ENCODE results near the gene MEMO1. TPM values are rescaled to one million over a fixed set of nuclear protein-coding genes. Genes with fewer than 3 reads are reported as not detected.

MEMO1 gene
- total RNA-seq, 1 experiment from 2014 or later, result 44.4 TPM

DNA sequence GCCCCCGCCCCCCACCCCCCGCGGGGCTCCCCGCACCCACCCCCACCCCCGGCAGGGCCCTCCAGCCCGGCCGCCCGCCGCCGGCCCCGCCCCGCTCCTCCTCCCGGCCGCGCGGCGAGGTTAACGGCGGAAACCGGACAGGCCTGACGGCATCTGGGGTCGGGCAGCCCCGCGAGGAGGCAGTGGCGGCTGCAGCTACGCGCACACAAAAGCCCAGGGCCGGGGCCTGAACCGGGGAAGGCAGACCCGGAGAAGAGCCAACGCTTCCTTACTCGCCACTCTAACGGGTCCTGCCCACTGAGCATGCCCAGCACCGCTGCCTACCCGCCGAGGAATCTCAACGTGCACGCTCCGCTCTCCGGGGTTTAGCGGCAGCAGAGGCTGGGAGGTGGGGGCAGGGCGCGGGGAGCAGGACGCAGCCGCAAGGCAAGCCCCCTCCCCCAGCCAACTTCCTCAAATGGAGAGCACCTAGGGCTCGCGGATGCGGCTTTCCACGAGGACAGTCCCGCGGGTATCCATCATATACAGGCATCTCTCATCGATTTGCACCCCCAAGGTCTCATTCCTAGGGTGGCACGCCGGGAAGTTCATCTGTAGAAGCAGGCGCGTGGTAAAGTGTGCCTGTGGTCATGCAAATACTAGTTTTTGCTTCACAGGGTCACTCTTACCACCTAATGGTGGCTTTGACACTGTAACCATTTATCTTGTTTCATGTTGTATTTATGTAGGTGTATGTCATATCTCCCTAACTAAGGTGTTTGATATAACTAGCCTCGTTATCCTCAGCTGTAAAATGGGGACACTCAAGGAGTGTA, at the start of gene MEMO1 (continued):
- TF ChIP-seq, protein P1, sequence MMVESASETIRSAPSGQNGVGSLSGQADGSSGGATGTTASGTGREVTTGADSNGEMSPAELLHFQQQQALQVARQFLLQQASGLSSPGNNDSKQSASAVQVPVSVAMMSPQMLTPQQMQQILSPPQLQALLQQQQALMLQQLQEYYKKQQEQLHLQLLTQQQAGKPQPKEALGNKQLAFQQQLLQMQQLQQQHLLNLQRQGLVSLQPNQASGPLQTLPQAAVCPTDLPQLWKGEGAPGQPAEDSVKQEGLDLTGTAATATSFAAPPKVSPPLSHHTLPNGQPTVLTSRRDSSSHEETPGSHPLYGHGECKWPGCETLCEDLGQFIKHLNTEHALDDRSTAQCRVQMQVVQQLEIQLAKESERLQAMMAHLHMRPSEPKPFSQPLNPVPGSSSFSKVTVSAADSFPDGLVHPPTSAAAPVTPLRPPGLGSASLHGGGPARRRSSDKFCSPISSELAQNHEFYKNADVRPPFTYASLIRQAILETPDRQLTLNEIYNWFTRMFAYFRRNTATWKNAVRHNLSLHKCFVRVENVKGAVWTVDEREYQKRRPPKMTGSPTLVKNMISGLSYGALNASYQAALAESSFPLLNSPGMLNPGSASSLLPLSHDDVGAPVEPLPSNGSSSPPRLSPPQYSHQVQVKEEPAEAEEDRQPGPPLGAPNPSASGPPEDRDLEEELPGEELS (CRISPR knock-in tag; IDR thresholded peaks at IDR 0.05), result 0 out of 2 replicates have a peak, but pooled peaks have one; percentile 55
- TF ChIP-seq ELF4 (CRISPR knock-in tag; IDR thresholded peaks at IDR 0.05; ENCODE audit: low read depth), result no peak
- TF ChIP-seq, protein P2, sequence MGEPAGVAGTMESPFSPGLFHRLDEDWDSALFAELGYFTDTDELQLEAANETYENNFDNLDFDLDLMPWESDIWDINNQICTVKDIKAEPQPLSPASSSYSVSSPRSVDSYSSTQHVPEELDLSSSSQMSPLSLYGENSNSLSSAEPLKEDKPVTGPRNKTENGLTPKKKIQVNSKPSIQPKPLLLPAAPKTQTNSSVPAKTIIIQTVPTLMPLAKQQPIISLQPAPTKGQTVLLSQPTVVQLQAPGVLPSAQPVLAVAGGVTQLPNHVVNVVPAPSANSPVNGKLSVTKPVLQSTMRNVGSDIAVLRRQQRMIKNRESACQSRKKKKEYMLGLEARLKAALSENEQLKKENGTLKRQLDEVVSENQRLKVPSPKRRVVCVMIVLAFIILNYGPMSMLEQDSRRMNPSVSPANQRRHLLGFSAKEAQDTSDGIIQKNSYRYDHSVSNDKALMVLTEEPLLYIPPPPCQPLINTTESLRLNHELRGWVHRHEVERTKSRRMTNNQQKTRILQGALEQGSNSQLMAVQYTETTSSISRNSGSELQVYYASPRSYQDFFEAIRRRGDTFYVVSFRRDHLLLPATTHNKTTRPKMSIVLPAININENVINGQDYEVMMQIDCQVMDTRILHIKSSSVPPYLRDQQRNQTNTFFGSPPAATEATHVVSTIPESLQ (CRISPR knock-in tag; IDR thresholded peaks at IDR 0.05), result no peak

DNA sequence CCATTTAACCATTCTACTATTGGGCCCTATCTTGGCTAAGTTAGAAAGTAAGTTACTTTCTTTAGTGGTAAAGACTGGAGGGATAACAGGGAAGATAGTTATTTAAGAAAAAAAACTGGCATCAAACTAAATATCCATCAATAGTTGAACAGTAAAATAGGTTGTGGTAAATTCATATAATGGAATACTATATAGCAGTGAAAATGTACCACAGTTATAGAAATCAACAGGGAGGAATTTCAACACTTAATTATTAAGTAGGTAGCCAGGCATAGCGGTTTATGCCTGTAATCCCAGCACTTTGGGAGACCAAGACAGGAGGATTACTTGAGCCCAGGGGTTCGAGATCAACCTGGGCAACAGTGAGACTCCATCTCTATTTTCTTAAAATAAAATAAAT, 49.5 kb upstream of the MEMO1 start:
- DNase-seq (ENCODE audit: low spot score), result no peak
- ChIA-PET CTCF (no interaction called here), POLR2A (no interaction called here)
- no peak for ATAC-seq
- Mint-ChIP-seq H3K9me3 (no peaks in the 10 kb centered on the region), H3K27ac (no peak overlapping the region), H3K27me3 (ENCODE audit: low read depth) (no peaks in the 10 kb centered on the region), H3K4me3 (no peak overlapping the region), H3K4me1 (peaks cover 16% of the 10 kb centered on the region), H3K36me3 (no peaks in the 10 kb centered on the region)
- TF ChIP-seq, protein P3, sequence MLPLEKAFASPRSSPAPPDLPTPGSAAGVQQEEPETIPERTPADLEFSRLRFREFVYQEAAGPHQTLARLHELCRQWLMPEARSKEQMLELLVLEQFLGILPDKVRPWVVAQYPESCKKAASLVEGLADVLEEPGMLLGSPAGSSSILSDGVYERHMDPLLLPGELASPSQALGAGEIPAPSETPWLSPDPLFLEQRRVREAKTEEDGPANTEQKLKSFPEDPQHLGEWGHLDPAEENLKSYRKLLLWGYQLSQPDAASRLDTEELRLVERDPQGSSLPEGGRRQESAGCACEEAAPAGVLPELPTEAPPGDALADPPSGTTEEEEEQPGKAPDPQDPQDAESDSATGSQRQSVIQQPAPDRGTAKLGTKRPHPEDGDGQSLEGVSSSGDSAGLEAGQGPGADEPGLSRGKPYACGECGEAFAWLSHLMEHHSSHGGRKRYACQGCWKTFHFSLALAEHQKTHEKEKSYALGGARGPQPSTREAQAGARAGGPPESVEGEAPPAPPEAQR (CRISPR knock-in tag; IDR thresholded peaks at IDR 0.05), result no peak
- no peak for TF ChIP-seq MXD4 (CRISPR knock-in tag; IDR thresholded peaks at IDR 0.05; ENCODE audit: borderline replicate concordance)
- TF ChIP-seq SOX15 (CRISPR knock-in tag; IDR thresholded peaks at IDR 0.05), result no peak
- TF ChIP-seq, protein P4, sequence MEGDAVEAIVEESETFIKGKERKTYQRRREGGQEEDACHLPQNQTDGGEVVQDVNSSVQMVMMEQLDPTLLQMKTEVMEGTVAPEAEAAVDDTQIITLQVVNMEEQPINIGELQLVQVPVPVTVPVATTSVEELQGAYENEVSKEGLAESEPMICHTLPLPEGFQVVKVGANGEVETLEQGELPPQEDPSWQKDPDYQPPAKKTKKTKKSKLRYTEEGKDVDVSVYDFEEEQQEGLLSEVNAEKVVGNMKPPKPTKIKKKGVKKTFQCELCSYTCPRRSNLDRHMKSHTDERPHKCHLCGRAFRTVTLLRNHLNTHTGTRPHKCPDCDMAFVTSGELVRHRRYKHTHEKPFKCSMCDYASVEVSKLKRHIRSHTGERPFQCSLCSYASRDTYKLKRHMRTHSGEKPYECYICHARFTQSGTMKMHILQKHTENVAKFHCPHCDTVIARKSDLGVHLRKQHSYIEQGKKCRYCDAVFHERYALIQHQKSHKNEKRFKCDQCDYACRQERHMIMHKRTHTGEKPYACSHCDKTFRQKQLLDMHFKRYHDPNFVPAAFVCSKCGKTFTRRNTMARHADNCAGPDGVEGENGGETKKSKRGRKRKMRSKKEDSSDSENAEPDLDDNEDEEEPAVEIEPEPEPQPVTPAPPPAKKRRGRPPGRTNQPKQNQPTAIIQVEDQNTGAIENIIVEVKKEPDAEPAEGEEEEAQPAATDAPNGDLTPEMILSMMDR (IDR thresholded peaks at IDR 0.05), result no peak
- TF ChIP-seq, protein P5, sequence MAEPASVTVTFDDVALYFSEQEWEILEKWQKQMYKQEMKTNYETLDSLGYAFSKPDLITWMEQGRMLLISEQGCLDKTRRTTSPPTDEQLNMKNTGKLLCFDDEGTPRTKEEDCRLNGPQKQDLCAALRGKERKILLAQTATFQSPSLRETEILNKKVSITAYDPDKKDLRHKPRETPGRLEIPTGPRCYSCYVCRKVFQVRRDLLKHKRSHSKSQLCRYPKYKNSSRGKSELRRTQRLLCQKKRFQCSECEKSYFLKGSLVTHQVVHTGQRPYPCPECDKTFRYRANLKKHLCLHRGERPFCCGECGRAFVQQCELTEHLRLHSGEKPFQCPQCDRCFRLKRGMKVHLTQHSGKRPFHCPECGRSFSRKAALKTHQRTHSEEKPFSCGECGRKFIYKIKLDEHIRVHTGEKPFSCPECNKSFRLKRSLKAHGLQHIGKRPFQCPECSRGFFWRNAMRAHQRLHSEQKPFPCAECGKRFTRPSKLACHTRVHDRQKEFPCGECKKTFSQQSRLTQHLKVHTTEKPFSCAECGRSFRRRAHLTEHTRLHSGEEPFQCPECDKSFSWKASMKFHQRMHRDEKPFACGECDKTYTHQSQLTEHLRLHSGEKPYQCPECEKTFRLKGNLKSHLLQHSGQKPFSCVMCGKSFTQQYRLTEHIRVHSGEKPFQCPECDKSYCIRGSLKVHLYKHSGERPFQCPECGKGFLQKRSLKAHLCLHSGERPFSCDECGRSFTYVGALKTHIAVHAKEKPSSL (CRISPR knock-in tag; conservative IDR thresholded peaks at IDR 0.05), result no peak

DNA sequence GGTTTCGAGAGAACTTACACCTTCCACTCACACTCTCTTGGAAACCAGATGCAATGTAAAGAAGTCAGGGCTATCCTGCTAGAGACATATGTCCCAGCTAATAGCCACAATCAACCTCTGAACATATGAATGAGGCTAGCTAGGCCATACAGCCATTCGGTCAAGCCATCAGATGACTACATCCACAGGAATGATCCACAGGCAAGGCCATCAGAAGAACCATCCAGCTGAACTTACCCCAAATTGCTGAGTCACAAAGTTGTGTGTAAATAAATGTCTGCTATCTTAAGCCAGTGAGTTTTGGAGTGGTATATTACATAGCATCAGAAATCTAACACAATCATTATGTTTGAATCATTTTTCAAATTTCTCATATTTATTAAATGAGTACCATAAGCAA, 47.3 kb upstream of the MEMO1 start:
- Mint-ChIP-seq H3K4me1 (peaks cover 10% of the 10 kb centered on the region), H3K4me3 (no peak overlapping the region), H3K27me3 (ENCODE audit: low read depth) (no peaks in the 10 kb centered on the region), H3K9me3 (no peaks in the 10 kb centered on the region), H3K36me3 (no peaks in the 10 kb centered on the region), H3K27ac (no peak overlapping the region)
- DNase-seq (ENCODE audit: low spot score) (no peak), ATAC-seq (no peak)
- POLR2A ChIA-PET, result no interaction called here
- CTCF ChIA-PET, result interaction anchor here (0.7 kb wide), 1 partner anchor 171 kb away, joined by 3 read pairs; no protein-coding TSS in a partner anchor
- TF ChIP-seq NR2C2 (CRISPR knock-in tag; IDR thresholded peaks at IDR 0.05), result no peak
- TF ChIP-seq RORB (CRISPR knock-in tag; IDR thresholded peaks at IDR 0.05), result no peak
- TF ChIP-seq, protein P6, sequence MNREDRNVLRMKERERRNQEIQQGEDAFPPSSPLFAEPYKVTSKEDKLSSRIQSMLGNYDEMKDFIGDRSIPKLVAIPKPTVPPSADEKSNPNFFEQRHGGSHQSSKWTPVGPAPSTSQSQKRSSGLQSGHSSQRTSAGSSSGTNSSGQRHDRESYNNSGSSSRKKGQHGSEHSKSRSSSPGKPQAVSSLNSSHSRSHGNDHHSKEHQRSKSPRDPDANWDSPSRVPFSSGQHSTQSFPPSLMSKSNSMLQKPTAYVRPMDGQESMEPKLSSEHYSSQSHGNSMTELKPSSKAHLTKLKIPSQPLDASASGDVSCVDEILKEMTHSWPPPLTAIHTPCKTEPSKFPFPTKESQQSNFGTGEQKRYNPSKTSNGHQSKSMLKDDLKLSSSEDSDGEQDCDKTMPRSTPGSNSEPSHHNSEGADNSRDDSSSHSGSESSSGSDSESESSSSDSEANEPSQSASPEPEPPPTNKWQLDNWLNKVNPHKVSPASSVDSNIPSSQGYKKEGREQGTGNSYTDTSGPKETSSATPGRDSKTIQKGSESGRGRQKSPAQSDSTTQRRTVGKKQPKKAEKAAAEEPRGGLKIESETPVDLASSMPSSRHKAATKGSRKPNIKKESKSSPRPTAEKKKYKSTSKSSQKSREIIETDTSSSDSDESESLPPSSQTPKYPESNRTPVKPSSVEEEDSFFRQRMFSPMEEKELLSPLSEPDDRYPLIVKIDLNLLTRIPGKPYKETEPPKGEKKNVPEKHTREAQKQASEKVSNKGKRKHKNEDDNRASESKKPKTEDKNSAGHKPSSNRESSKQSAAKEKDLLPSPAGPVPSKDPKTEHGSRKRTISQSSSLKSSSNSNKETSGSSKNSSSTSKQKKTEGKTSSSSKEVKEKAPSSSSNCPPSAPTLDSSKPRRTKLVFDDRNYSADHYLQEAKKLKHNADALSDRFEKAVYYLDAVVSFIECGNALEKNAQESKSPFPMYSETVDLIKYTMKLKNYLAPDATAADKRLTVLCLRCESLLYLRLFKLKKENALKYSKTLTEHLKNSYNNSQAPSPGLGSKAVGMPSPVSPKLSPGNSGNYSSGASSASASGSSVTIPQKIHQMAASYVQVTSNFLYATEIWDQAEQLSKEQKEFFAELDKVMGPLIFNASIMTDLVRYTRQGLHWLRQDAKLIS (CRISPR knock-in tag; IDR thresholded peaks at IDR 0.05; ENCODE audit: borderline replicate concordance), result no peak
- TF ChIP-seq, protein P7, sequence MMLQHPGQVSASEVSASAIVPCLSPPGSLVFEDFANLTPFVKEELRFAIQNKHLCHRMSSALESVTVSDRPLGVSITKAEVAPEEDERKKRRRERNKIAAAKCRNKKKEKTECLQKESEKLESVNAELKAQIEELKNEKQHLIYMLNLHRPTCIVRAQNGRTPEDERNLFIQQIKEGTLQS (CRISPR knock-in tag; conservative IDR thresholded peaks at IDR 0.05), result no peak
- TF ChIP-seq ZNF121 (CRISPR knock-in tag; IDR thresholded peaks at IDR 0.05), result no peak
- TF ChIP-seq, protein P8, sequence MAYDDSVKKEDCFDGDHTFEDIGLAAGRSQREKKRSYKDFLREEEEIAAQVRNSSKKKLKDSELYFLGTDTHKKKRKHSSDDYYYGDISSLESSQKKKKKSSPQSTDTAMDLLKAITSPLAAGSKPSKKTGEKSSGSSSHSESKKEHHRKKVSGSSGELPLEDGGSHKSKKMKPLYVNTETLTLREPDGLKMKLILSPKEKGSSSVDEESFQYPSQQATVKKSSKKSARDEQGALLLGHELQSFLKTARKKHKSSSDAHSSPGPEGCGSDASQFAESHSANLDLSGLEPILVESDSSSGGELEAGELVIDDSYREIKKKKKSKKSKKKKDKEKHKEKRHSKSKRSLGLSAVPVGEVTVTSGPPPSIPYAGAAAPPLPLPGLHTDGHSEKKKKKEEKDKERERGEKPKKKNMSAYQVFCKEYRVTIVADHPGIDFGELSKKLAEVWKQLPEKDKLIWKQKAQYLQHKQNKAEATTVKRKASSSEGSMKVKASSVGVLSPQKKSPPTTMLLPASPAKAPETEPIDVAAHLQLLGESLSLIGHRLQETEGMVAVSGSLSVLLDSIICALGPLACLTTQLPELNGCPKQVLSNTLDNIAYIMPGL (CRISPR knock-in tag; IDR thresholded peaks at IDR 0.05), result no peak

All from WTC11 (cell line).